HT-29 (cell line): ENCODE measurements around the gene CYTH3. TPM values are rescaled to one million over a fixed set of nuclear protein-coding genes. Genes with fewer than 3 reads are reported as not detected.

Experiments
- DNase-seq: peaks from one replicate; pipeline ENCODE4 v3.0.0-alpha.2; 2015; ENCODE audit warnings: low spot score
- total RNA-seq: library from RNA; depleted of rRNA; stranded (reverse); fragments of >200 nt; shearing (Covaris generic); gene quantifications from 2 replicates; pipeline ENCODE4 v1.2.3, GENCODE V29; 2014

Gene CYTH3
- total RNA-seq, 1 experiment from 2014 or later: 3.1 TPM

DNA sequence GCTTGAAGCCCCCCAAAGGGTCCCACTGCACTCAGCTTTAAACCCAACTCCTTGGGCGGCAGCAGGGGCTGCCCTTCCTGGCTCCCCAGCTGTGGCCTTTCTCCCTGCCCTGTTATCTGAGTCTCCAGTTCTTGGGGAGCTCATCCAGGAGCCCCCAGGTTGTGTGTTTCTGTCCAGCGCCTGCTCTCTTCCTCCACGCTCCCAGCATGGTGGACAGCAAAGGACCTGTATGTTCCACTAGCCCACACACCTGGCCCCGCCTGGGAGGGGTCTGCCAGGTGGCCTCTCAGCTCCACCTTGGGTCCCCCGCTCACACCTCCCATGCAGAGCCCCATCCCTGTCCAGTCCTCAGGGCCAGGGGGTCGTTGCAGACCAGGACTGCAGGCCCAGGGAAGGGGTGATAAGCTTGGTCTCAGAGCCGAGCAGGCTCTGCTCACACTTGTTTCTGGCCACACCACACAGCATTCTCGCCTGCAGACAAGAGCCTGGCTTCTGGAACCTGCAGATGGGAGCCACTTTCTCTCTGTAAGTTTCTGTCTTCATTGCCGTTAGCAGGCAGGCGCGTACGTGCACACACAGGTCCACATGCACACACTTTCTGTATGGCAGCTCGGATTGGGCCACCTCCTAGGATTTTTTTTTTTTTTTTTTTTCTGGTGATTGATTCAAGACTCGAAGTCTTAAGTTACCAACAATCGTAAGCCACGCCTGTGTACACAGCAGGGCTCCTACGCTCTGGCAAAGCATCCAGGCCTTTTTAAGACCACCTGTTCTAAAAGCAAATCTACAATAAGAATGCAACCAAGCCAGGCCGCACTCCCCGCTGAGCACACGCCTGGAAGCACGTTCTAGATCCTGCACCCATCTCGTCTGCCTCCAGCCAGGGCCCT lies 104.6 kb downstream of the CYTH3 start:
- no peak for DNase-seq

DNA sequence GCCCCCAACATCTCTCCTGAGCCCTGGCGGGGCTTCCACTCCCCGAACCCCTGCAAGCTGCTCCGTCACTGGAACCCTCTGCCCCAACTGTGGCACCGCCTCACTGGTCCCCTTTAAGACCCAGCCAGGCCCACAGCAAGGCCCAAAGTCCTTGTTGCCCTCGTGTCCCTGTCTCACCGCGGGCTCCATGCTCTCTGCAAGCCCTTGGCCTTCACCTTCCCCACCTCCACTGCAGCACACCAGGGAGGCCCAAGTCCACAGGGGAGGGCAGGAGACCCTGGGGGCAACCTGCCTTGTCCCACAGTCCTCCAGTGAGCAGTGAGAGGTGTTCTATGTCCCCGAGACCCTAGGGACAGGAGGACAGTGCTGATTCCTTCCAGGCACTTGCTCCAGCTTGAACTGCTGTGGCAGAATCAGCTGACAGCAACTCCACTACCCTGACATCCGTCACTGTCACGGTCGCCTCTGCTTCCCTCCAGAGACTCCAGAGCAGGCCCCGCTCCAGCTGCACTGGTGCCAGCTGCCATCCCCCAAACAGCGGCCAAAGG lies 105.3 kb downstream of the CYTH3 start:
- no peak for DNase-seq

DNA sequence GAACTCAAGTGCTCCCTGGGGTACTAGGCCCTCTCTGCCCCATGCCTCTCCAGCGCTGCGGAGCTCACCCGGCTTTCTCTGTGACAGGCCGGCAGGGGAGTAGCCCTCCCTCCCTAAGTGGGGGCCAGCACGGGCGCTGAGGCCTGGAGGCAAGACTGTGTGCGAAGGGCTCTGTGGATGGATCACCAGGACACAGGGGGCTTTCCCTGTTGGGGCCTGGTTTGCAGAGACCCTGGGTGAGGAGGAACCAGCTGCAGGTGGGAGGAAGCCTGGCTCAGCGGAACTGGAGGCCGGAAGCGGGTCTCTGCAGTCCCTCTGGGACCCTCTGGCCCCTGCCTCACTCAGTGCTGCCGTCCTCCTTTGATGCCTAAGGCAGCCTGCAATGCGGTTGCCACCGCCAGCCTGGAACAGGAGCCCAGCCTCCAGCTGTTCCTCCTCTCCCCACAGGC lies 106.0 kb downstream of the CYTH3 start:
- DNase-seq: no peak

DNA sequence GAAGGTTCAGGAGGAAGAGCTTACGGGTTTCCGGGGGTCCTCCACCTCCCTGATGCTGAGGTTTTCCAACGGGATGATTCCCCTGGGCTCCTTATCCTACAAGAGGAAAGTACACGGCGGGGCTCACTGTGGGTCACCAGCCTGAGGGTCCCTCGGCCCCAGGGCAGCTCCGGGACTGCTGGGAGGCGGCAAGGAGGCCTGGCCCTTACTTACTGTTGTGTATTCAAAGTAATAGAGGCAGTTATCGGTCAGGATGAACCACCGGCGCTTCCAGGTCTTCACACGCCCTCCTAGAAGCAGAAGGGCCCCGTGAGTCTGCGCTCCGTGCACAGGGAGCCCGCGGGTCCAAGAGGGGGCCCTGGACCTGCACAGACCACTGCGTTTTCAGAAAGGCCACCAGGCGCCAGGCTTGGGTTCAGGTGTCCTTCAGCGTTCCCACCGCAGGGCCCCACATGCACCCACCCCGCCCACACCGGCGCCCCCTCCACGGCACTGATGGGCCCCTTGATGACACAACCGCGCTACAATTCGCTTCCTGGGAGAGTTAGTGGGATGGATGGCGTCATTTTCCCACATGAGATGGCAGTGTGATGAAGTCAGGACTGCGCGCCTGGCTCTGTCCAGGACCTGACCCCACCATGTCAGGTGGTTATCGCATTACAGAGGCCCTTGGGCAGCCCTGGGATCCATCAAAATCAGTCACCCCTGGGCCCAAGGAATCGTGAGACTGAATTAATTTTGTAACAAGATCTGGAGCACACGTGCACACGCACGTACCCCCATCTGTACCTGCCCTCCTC lies 106.7 kb downstream of the CYTH3 start:
- DNase-seq: no peak

DNA sequence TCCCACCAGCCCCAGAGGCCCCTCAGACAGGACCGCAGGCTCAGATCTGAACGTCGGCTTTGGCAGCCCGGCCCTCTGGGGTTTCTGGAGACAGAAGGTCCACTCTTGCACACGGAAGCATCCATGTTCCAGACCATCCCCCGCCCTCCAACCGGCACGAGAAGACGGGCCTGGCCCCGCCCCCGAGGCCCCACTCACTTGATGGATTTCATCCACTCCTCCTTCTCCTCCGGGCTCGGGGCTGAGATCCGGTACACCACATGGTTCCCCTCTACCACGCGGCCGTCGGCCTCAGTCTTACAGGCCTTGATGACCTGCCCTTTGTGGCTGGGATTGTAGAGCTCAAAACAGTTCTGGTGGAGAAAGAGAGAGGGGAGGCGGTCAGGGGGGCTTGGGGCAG lies 107.3 kb downstream of the CYTH3 start:
- no peak for DNase-seq

DNA sequence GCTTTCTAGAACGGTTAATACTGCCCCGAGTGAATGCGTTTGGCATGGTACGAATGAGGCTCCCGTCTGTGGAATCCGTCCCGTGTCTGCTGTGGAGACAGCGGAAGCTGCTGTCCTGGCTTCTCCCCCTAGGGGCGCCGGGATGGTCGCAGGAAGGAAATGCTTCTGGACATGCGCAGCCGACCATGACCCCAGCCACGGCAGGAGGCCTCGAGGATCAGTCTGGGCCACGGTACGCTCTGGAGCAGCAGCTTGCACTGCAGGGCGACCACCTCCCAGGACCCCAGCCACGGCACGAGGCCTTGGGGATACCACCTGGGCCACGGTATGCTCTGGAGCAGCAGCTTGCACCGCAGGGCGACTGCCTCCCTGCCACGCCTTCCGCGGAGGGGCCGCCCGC lies 107.9 kb downstream of the CYTH3 start:
- DNase-seq: no peak

DNA sequence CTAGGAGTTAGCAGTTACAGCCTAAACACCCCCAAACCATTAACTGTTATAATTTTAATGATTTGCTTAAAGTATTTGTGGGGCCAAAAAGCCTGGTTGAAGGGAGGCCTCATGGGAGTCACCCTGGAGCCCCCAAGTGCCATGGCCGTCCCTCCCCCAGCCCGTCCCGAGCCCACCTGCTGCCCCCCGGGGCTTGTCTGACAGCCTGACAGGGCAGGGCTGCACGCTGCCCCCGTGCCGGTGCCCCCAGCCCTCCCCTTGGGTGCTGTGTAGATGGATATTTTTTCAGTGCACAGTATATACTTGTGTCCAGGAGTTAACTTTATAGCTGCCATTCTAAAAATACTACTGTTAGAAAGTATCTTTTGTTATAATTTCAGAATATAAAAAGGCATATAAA lies 108.4 kb downstream of the CYTH3 start:
- no peak for DNase-seq

DNA sequence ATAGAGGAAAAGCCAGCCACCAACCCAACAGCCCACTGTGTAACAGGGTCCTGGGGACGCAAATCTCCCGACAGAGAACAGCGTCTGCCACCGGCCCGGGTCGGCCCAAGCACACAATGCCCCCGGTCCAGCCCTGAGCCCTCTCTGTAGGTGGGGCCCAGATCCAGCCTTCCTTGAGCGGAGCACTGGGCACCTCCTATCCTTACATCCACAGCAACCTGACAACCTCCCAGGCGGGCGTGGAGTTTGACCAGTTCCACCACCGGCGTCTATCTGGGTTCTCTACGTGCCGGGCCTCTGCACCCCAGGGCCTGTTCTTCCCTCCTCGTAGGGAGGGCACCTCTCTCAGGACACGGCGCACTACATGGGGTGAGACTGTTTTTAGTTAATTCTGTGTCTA lies 109.0 kb downstream of the CYTH3 start:
- no peak for DNase-seq

DNA sequence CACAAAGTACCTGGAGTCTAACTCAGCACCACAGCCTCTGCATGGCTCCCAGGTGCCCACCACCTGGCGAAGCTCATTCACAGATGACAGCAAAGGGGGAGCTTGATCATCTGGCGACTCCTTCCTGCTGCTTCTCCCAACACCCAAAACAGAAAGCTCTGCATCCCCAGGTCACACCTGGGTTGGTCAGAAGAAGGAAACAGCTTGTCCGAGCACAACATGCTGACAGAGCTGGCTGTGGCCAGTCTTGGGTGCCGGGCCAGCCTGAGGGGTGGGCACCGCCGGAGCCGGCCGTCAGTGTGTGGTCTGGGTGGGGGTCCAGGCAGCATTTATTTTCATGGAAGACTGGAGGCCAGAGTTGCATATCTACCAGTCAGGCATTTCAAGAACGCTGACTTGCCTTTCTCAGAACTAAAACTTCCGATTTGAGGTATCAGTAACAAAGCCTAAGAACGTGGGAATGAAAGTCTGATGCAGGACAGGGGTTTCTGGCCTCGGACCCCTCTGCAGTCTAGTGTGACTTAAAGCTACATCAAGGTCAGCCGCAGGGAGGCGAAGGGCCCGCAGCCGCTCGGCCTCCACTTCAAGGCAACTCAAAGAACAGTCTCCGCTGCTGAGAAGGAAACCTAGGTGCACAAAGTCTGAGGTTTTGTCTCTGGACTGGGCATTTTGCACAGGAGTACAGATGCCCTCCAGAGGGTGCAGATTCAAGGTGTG lies 109.6 kb downstream of the CYTH3 start:
- no peak for DNase-seq

DNA sequence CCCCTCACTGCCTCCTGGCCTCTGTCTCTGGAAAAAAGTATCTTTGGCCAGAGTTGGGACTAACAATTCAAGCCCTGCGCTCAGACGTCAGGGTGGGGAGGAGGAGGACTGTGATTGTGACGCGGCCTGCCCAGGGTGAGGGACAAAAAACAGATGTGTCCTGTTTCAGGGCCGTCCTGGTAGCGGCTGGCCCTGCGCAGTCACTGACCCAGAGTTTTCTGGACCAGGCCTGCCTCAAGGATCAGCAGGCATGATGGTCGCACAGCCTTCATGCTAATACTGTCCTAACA lies 110.1 kb downstream of the CYTH3 start:
- DNase-seq: no peak

DNA sequence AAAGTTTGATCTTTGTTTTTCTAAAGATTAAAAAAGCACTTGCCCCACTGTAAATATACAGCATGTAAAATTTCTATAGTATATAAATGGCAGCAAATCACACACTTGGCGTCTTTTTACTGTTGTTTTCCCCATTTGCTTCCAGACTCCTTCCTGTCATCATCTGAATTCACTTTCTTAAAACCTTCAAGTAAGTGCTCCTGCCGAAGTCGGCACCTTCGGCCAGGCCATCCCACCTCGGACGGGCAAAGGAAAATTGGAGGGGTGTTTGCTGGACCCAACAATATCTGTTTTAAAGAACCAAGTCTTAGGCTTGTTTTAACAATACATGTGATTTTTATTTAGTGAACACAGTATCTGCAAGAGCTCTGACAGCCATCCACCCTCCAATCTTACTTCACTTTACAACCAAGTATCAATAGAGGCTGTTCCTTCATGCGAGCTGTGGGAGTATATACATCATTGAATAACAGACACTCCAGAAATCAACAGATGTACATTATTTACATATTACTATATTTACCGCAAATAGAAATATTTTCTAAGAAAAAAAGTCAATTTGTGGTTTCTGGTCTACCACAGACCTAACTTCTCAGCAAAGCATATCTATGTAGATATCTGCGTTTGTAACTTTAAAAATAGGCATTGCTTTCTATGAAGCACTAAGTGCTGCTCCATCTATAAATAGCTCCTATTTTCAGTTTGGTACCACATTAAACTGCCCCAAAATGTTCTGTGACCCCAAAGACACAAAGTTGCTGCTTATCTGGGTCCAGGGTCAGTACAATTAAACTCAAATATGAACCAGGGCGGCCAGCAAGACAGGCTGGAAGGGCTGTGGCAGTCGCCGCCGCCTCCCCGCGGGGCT lies 110.7 kb downstream of the CYTH3 start:
- DNase-seq: no peak

DNA sequence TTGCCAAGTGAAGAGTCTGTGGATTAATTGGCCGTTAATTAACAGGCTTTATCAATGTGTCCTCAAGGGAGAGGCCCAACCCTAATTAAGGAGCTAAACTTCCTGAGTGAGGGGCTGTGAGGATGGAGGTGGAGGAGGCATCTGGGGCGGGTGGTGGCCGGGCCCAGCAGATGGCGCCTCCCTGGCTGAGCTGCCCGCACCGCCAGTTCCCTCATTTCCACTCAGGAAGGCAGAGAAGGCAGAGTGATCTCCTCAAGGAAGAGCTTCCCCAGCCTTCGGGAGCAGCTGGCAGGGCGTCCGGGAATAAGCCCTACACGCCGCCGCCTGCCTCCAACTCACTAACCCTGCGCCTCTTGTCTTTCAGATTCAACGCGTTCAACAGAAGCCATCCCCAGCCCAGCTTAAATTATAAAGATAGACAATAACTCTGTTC lies 112.2 kb downstream of the CYTH3 start:
- DNase-seq: peak; percentile 38

DNA sequence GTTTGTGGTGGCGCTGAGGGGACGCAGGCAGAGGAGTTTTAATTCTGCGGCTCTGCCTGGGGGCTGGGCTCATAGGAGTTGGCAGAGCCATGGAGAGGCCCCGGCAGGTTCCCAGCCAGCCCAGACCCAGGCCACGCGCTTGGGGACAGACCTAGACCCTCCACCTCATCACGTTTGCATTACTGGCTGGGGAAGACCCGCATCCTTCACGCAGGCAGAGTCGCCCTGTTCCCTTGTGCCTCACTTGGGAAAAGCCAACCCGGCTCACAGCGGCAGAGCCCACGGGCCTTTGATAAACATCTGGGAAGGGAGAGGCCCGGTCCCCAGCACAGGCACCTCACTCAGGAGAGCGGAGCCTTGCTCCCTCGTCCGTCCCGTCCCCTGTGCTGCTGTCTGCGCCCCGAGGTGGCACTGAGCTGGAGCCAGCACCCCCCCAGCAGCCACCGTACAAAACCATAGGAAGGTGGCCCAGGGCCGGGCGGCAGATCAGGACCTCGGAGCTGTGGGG lies 112.8 kb downstream of the CYTH3 start:
- no peak for DNase-seq

DNA sequence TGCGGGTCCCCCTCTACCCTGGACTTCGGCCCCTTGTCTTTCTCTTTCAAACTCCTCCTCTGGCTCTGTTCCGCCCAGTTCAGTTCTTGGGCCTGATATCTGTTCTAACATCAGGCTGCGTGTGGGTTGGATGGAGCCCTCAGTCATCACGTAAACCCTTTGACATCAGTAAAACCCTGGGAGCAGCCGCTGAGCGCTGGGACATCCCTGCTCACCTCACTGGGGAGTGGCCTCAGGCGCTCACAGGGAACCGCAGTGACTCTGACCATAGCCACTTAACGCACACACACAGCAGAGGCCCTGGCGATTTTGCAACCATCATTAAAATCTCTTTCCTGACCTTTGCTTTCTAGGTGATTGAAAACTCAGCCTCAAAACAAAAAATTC lies 113.3 kb downstream of the CYTH3 start:
- no peak for DNase-seq

DNA sequence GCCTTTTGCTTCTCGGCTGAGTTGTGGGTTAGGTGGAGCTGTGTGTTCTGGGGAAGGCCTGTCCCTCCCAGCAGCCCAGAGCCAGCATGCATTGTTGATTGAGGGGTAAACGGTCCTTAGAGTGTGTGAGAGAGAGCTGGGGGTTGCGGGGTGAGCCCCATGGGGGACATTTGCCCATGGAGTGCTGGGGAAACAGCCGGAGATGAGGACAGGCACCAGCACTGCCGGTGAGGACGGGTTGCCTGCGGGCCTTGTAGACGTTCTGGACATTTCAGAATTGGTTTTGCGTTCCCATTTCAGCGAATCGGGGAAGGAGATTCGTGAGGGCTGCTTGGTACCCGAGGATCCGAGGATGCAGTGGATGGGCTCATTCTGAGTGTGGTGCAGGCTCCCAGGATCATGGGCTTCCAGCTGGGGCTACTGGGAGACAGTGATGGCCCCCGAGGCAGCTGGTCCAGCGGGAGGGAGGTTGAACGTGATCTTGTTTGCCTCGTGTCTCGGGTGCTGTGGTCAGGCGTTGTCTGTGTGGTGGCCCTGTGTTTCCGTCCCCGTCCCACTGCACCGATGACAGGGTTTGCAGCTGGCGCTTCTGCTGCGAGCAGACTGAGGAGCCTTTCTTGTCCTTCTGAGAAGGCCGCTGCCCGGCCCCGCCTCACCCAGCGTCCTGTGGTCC lies 113.9 kb downstream of the CYTH3 start:
- DNase-seq: no peak

DNA sequence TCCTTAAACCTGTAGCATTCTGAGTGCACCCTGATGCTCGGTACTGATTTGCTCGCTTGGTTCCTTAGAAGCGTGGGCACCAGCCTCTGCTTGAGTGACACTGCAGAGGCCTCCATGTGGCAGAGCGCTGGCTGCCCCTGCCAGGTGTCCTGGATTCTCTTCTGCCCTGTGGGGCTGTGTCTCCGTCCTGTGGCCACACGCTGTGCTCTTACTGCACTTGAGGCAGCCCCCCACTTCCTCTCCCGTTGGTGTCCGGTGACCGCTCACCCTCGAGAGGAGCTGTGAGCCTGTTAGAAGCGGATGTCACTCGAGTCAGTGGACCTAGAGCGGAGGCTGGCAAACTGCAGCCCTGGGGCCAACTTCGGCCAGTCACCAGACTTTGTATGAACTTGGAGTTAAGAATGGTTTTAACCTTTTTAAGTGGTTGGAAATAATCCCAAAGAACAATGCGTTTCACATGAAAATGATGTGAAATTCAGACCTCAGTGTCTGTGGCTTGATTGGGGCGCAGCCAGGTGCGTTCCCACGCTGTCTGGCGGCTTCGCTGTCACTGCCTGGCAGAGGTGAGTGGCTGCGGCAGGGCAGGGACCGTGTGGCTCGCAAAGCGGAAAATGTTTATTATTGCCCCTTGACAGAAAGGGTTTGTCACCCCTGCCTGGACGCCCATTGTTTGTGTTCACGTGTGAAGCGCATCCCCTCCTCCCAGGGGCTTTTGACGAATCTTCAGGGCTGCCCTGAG lies 114.6 kb downstream of the CYTH3 start:
- no peak for DNase-seq

DNA sequence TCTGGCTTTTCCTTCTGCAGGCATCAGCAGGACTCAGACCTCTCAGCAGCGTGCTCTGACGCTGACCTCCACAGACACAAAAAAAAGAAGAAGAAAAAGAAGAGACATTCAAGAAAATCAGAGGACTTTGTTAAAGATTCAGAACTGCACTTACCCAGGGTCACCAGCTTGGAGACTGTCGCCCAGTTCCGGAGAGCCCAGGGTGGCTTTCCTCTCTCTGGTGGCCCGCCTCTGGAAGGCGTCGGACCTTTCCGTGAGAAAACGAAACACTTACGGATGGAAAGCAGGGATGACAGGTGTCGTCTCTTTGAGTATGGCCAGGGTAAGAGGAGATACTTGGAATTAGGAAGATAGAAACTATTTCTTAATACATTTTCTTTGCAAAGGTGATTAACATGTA lies 115.7 kb downstream of the CYTH3 start:
- no peak for DNase-seq

DNA sequence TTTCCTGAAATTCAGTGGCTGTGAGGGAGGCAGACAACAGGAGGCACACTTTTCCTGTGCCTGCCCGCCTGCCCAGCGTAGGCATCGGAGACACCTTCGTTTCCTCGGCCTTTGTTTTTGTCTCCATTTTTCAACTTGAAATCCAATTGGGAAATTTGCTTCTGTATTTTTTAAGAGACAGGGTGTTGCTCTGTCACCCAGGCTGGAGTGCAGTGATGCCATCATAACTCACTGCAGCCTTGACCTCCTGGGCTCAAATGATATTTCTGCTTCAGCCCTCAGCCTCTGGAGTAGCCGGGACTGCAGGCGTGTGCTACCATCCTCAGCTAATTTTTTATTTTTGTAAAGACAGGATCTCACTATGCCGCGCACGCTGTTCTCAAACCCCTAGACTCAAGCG lies 116.8 kb downstream of the CYTH3 start:
- no peak for DNase-seq

DNA sequence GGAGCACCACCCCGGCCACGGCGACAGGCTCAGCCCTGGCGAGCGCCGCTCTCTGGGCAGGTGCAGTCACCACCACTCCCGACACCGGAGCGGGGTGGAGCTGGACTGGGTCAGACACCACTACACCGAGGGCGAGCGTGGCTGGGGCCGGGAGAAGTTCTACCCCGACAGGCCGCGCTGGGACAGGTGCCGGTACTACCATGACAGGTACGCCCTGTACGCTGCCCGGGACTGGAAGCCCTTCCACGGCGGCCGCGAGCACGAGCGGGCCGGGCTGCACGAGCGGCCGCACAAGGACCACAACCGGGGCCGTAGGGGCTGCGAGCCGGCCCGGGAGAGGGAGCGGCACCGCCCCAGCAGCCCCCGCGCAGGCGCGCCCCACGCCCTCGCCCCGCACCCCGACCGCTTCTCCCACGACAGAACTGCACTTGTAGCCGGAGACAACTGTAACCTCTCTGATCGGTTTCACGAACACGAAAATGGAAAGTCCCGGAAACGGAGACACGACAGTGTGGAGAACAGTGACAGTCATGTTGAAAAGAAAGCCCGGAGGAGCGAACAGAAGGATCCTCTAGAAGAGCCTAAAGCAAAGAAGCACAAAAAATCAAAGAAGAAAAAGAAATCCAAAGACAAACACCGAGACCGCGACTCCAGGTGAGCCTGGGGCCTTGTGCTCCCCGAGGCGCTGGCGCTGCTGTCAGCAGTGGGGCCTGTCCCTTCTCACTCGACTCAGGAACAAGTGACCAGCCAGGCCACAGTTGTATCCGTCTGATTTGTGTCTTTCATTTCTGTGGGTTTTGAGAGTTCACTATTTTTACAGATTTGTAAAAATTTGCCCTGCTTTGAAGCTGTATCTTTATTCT lies 117.7 kb downstream of the CYTH3 start:
- DNase-seq: no peak
